CD4-positive, alpha-beta T cell treated with Interleukin-17A for 1 hour (primary cell): ENCODE data around the gene CAMTA1.

Experiments
- DNase-seq: peaks from one replicate; pipeline ENCODE4 v3.0.0-alpha.2; 2020

Gene CAMTA1

GRCh38 chr1:6777813-6778212 lies 7.4 kb upstream of the CAMTA1 start:
- DNase-seq, result no peak

- DNase-seq, result no peak
These were observed 6.0 kb upstream of the CAMTA1 start for GRCh38 chr1:6779089-6779805.

- no peak for DNase-seq
These were observed 3.1 kb upstream of the CAMTA1 start for GRCh38 chr1:6782151-6782550.

- DNase-seq, result no peak
These were observed 2.0 kb upstream of the CAMTA1 start for GRCh38 chr1:6783221-6783620.

- no peak for DNase-seq
These were observed 1.2 kb upstream of the CAMTA1 start for GRCh38 chr1:6783936-6784559.

GRCh38 chr1:6784560-6785317 lies 515 bp upstream of the CAMTA1 start:
- peak; percentile 100 for DNase-seq

GRCh38 chr1:6785728-6786505 lies 663 bp downstream of the CAMTA1 start:
- DNase-seq, result no peak

GRCh38 chr1:6788946-6789345 lies 3.7 kb downstream of the CAMTA1 start:
- no peak for DNase-seq

- no peak for DNase-seq
These were observed 4.9 kb downstream of the CAMTA1 start for GRCh38 chr1:6790146-6790545.

- DNase-seq, result peak; percentile 51
These were observed 8.9 kb downstream of the CAMTA1 start for GRCh38 chr1:6794164-6794563.

- DNase-seq, result no peak
These were observed 9.9 kb downstream of the CAMTA1 start for GRCh38 chr1:6795203-6795602.

GRCh38 chr1:6795661-6796060 lies 10.4 kb downstream of the CAMTA1 start:
- DNase-seq, result no peak

- DNase-seq, result no peak
These were observed 10.8 kb downstream of the CAMTA1 start for GRCh38 chr1:6796095-6796494.

GRCh38 chr1:6799499-6799898 lies 14.2 kb downstream of the CAMTA1 start:
- no peak for DNase-seq

GRCh38 chr1:6800745-6801144 lies 15.5 kb downstream of the CAMTA1 start:
- no peak for DNase-seq

GRCh38 chr1:6801199-6801598 lies 15.9 kb downstream of the CAMTA1 start:
- no peak for DNase-seq

- no peak for DNase-seq
These were observed 16.7 kb downstream of the CAMTA1 start for GRCh38 chr1:6801966-6802365.

GRCh38 chr1:6802454-6802853 lies 17.2 kb downstream of the CAMTA1 start:
- DNase-seq, result no peak

GRCh38 chr1:6802893-6803292 lies 17.6 kb downstream of the CAMTA1 start:
- no peak for DNase-seq

- DNase-seq, result no peak
These were observed 18.1 kb downstream of the CAMTA1 start for GRCh38 chr1:6803357-6803756.

- no peak for DNase-seq
These were observed 19.8 kb downstream of the CAMTA1 start for GRCh38 chr1:6805004-6805416.

GRCh38 chr1:6807782-6808181 lies 22.5 kb downstream of the CAMTA1 start:
- DNase-seq, result no peak

GRCh38 chr1:6809461-6809860 lies 24.2 kb downstream of the CAMTA1 start:
- no peak for DNase-seq
